A673 (cell line): ENCODE data around the gene STUM.

Experiments
- CTCF ChIP-seq: fragments of 300-800, 200-600 bp; sonication (generic); conservative IDR thresholded peaks from 2 replicates; pipeline ENCODE4 v1.5.1; 2017; ENCODE audit warnings: low read depth, mild to moderate bottlenecking, antibody characterized with exemption, low read length, moderate library complexity, mixed read lengths
- EZH2 ChIP-seq: fragments of 200-600 bp; sonication (generic); IDR thresholded peaks from 2 replicates; pipeline ENCODE4 v1.6.1; 2017; ENCODE audit warnings: borderline replicate concordance, low read depth, mild to moderate bottlenecking, mixed read lengths, antibody characterized with exemption, low read length; ENCODE audit not compliant: poor library complexity, severe bottlenecking

GRCh38 chr1:226552061-226552460 is 3.5 kb downstream of the STUM start:
- TF ChIP-seq CTCF: no peak
- no peak for TF ChIP-seq EZH2
